ACHN (cell line): Measurements from ENCODE around the gene FAM149A.

Source experiments
- DNase-seq: peaks from one replicate; pipeline ENCODE4 v3.0.0-alpha.2; 2015
- in situ Hi-C: cut with HindIII; loops from 2 replicates; pipeline ENCODE4 v1.10.0; 2017; ENCODE audit warnings: low sequenced_read_pairs, low pct_ligation_motif_present, low pct_unique_long_range_greater_than_20kb

Gene FAM149A

GRCh38 chr4:186104114-186104889, at the start of gene FAM149A:
Gene FAM149A (plus strand): TSS chr4:186104704.
- DNase-seq = peak; percentile 59
- in situ Hi-C loops = no loop called here

DNA sequence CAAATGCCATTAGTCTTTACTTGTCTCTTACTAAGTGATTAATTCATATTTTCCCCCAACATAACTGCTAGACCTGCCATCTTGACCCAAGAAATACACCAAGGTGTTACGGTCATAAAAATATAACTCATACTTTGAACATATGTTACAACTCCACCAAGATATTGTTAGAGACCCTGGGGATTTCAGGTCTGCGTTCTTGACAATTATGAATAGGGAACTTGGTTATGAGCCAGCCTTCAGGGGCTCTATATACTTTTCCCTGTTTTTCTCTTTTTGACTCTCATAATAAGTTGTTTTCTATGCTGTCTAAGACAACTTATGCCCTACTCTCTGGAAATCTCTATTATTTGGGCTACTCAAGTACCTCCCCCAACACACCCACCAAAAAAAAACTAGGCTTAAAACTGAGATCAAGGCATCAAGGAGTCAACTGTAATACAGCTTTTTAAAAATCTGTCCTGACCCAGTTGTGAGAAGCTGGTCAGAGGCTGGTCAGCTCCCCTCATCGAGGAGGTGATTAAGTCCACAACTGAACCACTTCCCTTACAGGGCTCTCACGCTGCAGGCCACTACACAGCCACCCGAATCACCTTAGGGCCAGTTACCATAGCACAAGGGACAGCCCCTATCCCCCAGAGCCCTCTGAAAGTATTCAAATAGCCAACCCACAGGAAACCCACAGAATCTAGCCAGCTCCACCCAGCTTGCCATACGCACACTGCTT, 46.1 kb upstream of the FAM149A start:
- DNase-seq = no peak
- in situ Hi-C loops = no loop called here

DNA sequence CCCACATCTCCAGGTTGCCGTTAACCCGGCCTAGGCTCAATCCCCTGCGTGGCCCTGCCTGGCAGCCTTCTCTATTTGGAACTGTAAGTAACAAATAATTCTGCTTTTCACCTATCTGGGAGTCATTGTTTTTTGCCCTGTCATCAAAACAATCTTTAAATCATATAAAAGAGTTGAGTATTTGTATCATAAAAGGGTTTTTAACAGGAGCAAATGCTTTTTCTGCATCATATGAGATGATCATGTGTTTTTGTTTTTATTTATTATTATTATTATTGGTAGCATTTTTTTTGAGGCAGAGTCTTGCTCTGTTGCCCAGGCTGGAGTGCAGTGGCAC, 45.6 kb upstream of the FAM149A start:
- no peak for DNase-seq
- in situ Hi-C loops = no loop called here

GRCh38 chr4:186061921-186062320, 42.6 kb upstream of the FAM149A start:
- DNase-seq = no peak
- in situ Hi-C loops = no loop called here

DNA sequence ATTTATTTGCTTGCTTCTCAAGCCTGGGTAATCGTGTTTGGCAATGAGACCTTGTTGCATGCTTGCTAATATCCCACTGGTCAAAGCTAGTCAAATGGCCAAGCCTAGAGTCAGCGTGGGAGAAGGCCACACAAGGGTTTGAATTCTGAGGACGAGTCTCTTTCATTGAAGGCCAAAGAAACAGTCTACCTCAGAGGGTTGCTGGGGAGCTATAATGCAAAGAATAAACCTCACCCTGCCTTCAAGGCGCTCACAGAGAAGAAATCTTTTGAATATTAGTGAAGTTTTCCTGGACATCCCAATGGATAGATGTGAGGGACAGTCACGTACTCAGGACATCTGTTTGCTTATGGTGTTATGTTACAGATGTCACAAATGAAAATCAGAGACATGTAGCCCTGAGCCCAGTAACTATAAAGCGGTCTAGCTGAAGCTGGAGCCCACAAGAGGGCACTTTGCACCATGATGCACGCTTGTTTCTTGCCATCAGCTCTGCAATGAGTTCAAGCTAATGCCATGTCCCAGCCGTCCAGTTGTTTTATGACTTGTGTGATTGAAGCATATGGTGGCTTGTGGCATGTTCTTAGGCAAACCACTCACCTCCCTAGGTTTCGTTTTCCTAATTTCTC, 36.6 kb upstream of the FAM149A start:
- in situ Hi-C loops = no loop called here
- DNase-seq = peak; percentile 74

DNA sequence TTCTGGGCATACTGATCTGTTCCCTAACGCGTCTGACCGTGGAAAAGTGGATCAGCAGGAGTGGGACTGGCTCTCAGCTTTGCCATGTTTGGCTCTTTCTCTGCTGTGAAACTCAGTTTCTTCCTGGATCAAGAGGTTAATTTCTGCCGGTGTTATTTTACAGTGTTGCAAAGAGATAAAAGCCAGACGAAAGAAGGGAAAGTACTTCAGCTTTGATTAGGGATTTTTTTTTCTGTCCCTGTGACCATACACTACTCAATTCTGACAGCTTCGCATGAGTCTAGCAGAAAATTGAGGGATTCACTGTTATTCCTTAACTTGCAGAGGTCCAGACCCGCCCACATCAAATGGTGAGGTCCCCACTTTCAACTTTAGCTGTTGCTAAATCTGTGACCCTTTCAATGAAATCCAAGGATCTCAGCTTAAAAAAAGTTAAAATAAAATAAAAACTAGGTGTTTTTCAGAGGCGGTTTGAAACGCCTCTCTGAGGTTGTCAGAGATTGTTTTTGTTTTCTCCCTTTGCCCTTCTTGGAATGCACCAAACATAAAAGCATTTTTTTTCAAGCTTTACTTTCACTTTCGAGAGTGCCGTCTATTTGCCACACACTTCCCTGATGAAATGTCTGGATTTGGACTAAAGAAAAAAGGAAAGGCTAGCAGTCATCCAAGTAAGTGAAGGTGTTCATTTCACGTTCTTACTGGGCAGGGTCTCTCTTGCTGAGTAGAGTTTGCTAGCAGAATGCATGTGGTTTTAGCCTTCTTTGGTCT, 35.7 kb upstream of the FAM149A start, which contains the start of gene TLR3:
TLR3 (plus strand) TSS at position 576 of the 768 bp plus-strand sequence. CDS start 7,464 bp downstream, outside the sequence.
- peak; percentile 61 for DNase-seq
- in situ Hi-C loops = no loop called here

DNA sequence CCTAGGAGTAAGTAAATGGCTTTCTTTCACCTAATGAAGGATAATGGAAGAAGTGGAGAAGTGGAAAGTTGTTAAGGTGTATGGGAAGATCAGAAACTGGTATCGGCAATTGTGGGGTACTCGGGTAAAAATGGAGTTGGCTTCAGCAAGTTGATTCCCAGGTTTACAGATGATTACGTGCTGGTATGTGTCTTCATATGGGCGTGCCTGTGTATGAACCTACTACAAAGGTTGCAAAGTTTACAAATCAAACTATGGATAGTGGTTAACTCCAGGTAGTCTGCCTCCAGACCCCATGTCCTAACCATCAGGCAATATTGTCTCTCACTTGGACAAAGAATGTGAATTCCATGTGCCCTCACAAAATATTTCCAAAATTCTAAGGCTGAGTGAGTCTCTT, 34.8 kb upstream of the FAM149A start:
- in situ Hi-C loops = no loop called here
- DNase-seq = no peak

DNA sequence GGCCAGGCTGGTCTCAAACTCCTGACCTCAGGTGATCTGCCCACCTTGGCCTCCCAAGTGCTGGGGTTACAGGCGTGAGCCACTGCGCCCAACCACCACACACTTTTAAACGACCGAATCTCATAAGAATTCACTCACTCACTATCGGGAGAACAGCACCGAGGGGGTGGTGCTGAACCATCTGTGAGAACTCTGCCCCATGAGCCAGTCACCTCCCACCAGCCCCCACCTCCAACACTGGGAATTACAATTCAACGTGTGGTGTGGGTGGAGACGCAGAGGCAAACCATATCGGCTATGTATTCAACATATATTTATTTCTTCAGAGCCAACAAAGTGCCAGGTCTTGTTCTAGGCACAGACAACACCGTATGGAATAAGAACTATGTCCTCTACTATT, 32.0 kb upstream of the FAM149A start:
- in situ Hi-C loops = no loop called here
- DNase-seq = no peak

DNA sequence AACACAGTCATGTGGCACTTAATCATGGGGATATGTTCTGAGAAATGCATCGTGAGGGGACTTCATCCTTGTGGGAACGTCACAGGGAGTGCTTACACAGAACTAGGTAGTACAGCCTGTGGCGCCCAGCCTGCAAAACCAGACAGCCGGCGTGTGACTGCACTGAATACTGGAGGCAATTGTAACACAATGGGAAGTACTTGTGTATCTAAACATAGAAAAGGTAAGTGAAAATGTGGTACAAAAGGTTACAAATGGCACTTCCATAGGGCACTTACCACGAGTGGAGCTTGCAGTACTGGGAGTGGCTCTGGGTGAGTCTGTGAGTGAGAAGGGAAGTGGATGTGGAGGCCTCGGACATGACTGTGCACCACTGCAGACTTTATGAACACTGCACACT, 30.3 kb upstream of the FAM149A start:
- in situ Hi-C loops = no loop called here
- DNase-seq = no peak

DNA sequence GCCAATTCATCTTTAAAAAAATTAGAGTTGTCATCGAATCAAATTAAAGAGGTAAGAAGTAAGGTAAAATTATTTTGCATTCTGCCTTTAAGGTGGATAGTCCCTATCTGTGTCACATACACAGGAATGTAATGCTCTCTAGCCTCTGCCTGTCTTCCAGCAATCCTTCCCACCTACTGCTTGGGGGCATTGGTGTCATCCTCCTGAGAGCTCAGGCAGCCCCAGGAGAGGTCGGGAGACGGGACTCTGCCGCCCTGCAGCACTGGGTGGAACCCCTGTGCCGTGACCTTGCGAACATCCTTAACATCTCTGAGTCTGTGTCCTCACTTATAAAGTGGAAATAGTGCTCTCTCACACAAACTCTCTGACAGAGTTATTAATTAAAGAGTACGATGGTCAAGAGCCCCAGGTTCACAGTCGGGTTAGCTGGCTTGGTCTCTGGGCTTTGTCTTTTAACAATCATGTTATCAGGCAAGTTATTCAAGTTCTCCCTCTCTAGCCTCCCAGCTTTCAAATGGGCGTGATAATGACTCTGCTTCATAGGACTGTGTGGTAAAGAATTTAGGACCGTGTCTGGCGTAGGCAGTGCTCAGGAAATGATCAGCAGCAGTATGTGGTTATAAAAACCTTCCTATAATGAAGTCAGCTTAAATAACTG, 25.4 kb upstream of the FAM149A start:
- no peak for DNase-seq
- in situ Hi-C loops = no loop called here

DNA sequence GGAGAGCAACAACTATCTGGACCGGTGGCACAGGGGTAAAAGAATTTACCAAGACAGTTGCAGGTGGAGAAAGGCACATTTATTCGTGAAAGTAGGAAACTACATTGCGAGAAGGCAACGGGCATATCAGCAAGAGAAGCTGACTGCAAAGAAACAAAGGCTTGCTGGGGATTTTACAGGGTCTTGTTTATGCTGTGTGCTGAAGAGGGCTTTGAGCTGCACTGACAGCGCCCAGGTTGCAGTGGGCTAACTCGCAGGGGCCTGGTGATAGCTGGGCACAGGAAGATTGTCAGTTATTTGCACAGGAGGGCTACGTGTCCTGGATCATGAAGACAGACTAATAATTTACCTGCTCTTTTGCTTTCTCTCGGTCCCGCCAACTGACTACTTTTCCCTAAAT, 24.8 kb upstream of the FAM149A start:
- DNase-seq = no peak
- in situ Hi-C loops = no loop called here

DNA sequence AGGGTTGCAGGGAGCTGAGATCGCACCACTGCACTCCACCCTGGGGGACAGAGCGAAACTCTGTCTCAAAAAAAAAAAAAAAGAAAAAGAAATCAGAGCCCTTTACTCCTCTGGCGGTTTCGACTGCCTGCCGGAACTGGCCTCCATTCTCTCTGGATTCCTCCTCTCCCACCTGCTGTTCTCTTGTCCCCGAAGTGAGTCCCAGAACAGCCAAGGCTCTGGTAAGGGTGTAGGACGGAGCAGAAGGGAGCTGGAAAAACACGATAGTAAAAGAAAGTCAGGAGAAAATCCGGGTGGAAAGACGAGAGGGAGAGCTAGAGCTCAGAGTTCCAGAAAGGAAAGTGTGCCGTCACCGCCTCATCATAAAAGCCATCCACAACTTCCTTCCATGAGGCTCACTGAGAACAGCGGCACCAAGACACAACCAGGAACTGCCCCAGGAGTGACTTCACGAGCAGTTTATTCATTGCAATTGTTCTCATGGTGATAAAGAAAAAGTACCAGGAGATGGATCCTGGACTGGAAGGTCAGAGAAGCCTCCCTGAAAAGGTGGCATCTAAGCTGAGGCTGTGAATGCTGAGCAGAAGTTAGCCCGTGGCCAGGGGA, 23.2 kb upstream of the FAM149A start:
- no peak for DNase-seq
- in situ Hi-C loops = no loop called here

DNA sequence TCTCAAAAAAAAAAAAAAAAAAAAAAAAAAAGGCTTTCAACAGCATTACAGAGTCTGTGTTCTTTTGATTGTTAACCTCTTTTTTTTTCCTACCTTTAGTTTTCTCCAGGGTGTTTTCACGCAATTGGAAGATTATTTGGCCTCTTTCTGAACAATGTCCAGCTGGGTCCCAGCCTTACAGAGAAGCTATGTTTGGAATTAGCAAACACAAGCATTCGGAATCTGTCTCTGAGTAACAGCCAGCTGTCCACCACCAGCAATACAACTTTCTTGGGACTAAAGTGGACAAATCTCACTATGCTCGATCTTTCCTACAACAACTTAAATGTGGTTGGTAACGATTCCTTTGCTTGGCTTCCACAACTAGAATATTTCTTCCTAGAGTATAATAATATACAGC, 22.3 kb upstream of the FAM149A start:
- no peak for DNase-seq
- in situ Hi-C loops = no loop called here

DNA sequence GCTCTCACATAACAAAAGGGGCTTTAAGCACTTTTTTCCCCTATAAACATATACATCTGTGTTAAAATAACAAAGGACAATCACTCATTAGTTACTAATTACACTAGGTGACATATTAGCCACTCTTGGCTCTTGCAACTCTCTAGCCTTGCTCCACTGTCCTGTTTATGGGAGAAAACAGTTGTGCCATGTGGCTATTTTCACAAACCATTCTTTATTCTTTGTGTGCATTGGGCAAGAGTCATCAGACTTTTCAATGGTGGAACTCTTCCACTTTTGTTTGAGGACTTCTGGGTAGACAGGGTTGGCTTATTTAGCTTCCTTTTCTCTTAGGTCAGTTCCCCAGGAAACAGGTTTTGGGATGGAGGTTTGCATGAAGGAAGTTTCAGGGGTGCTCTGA, 16.0 kb upstream of the FAM149A start:
- no peak for DNase-seq
- in situ Hi-C loops = no loop called here

- DNase-seq = no peak
- in situ Hi-C loops = no loop called here
Measured at GRCh38 chr4:186092296-186092695, 12.2 kb upstream of the FAM149A start.

GRCh38 chr4:186095406-186095805, 9.1 kb upstream of the FAM149A start:
- in situ Hi-C loops = no loop called here
- DNase-seq = no peak

- DNase-seq = no peak
- in situ Hi-C loops = no loop called here
Measured at GRCh38 chr4:186096681-186097165, 7.8 kb upstream of the FAM149A start.

- in situ Hi-C loops = no loop called here
- DNase-seq = no peak
Measured at GRCh38 chr4:186097386-186097785, 7.1 kb upstream of the FAM149A start.
